Endothelial cell of umbilical vein (primary cell): Measurements from ENCODE around the gene ZNF248. TPM values are rescaled to one million over a fixed set of nuclear protein-coding genes. Genes with fewer than 3 reads are reported as not detected.

Experiments
- BruUV-seq: library from RNA; stranded (reverse); fragments of 400-500 nt; replicated peaks from 2 replicates; lab custom pipeline; 2021; lab: Mats Ljungman, UMichigan
- CTCF ChIA-PET: fragments of 300-600, 350-600 bp; sonication (Branson Sonifier 250); formaldehyde crosslinking; loops from one replicate; lab custom pipeline; 2021; ENCODE audit warnings: antibody characterized with exemption, inconsistent platforms; lab: Charles Lee
- POLR2A ChIA-PET: fragments of 300-600, 350-600 bp; sonication (Branson Sonifier 250); formaldehyde crosslinking; loops from one replicate; lab custom pipeline; 2021; ENCODE audit warnings: antibody characterized with exemption, inconsistent platforms; lab: Charles Lee
- DNase-seq: peaks from one replicate; pipeline ENCODE4 v3.0.0-alpha.2; 2011; ENCODE audit warnings: low read depth, low spot score
- FAIRE-seq: peaks from 2 replicates; lab custom pipeline; 2011; peaks lifted over from hg19 to GRCh38; lab: Jason Lieb, UNC
- H2AFZ ChIP-seq: 2 replicates; pipeline ENCODE4 v1.6.0; 2012; ENCODE audit warnings: low read depth, low read length, control low read depth, inconsistent platforms
- H3K27ac ChIP-seq: 2 replicates; pipeline ENCODE4 v1.5.1; 2011; ENCODE audit warnings: low read depth, mild to moderate bottlenecking, control low read depth, low read length, moderate library complexity; ENCODE audit not compliant: insufficient read depth
- H3K27me3 ChIP-seq, 2 experiments: 2 replicates each; pipeline versions ENCODE4 v1.6.0 to v1.6.1; 2011; ENCODE audit warnings: low read length in 2 of 2, mixed read lengths in 1 of 2; ENCODE audit not compliant: control insufficient read depth in 2 of 2, insufficient read depth in 2 of 2
- H3K36me3 ChIP-seq, 2 experiments: 2 replicates in 1 of 2; 3 replicates in 1 of 2; pipeline ENCODE4 v1.5.1; 2011; ENCODE audit warnings: low read length in 2 of 2, mild to moderate bottlenecking in 1 of 2, moderate library complexity in 1 of 2; ENCODE audit not compliant: control insufficient read depth in 2 of 2, insufficient read depth in 2 of 2; ENCODE audit errors: extremely low read depth in 1 of 2
- H3K4me1 ChIP-seq: 3 replicates; pipeline ENCODE4 v1.5.1; 2011; ENCODE audit warnings: mild to moderate bottlenecking, low read length; ENCODE audit not compliant: control insufficient read depth, insufficient read depth; ENCODE audit errors: extremely low read depth
- H3K4me2 ChIP-seq: 2 replicates; pipeline ENCODE4 v1.6.1; 2011; ENCODE audit warnings: low read length, control low read depth, mixed read lengths; ENCODE audit not compliant: insufficient read depth
- H3K4me3 ChIP-seq, 3 experiments: fragments of 200-600 bp in 1 of 3; sonication (generic), shearing (Covaris generic) in 1 of 3; replicated peaks in 1 of 3; 2 replicates each; pipeline ENCODE4 v1.5.1; 2011 to 2016; ENCODE audit warnings: control low read depth in 3 of 3, low read length in 3 of 3, mild to moderate bottlenecking in 2 of 3, inconsistent platforms in 1 of 3, low read depth in 1 of 3, moderate library complexity in 1 of 3; ENCODE audit not compliant: insufficient read depth in 1 of 3
- H3K79me2 ChIP-seq: 2 replicates; pipeline ENCODE4 v1.6.0; 2012; ENCODE audit warnings: low read length, inconsistent platforms; ENCODE audit not compliant: control insufficient read depth, insufficient read depth
- H3K9ac ChIP-seq: replicated peaks from 2 replicates; pipeline ENCODE3; 2011; ENCODE audit warnings: low read length, control low read depth; ENCODE audit not compliant: insufficient read depth; ENCODE audit errors: extremely low read depth
- H3K9me1 ChIP-seq: replicated peaks from 3 replicates; pipeline ENCODE4 v1.6.0; 2011; ENCODE audit warnings: mild to moderate bottlenecking, low read length; ENCODE audit not compliant: control insufficient read depth, insufficient read depth; ENCODE audit errors: extremely low read depth
- H3K9me3 ChIP-seq: replicated peaks from 2 replicates; pipeline ENCODE4 v1.5.1; 2012; ENCODE audit warnings: low read length, inconsistent platforms; ENCODE audit not compliant: control insufficient read depth, insufficient read depth
- H4K20me1 ChIP-seq: replicated peaks from 2 replicates; pipeline ENCODE3; 2011; ENCODE audit warnings: mild to moderate bottlenecking, low read length; ENCODE audit not compliant: control insufficient read depth, insufficient read depth; ENCODE audit errors: extremely low read depth
- EZH2 ChIP-seq: IDR thresholded peaks from 2 replicates; pipeline ENCODE4 v1.6.1; 2012; ENCODE audit warnings: borderline replicate concordance, low read depth, mild to moderate bottlenecking, moderate library complexity, low read length, inconsistent platforms; ENCODE audit not compliant: severe bottlenecking
- FOS ChIP-seq: IDR thresholded peaks from 2 replicates; pipeline ENCODE4 v1.6.1; 2011; ENCODE audit warnings: mild to moderate bottlenecking, low read length, moderate library complexity, borderline replicate concordance; ENCODE audit not compliant: insufficient read depth
- GATA2 ChIP-seq: IDR thresholded peaks from 2 replicates; pipeline ENCODE4 v1.7.0; 2011; ENCODE audit warnings: low read depth, mild to moderate bottlenecking, moderate library complexity, mixed read lengths, low read length; ENCODE audit not compliant: insufficient read length, insufficient read depth
- JUN ChIP-seq: IDR thresholded peaks from 2 replicates; pipeline ENCODE4 v1.6.1; 2011; ENCODE audit warnings: borderline replicate concordance, low read depth; ENCODE audit not compliant: insufficient read length, insufficient read depth
- MYC ChIP-seq: IDR thresholded peaks from one replicate; pipeline ENCODE4 v1.6.1; 2011; ENCODE audit warnings: mild to moderate bottlenecking, low read depth, low read length
- POLR2A ChIP-seq: IDR thresholded peaks from 2 replicates; pipeline ENCODE4 v1.6.1; 2012; ENCODE audit warnings: low read depth, mild to moderate bottlenecking, control low read depth, low read length
- POLR2AphosphoS5 ChIP-seq: IDR thresholded peaks from 2 replicates; pipeline ENCODE4 v1.6.1; 2012; ENCODE audit warnings: low read depth, mild to moderate bottlenecking, control low read depth, low read length, moderate library complexity; ENCODE audit not compliant: insufficient read depth
- dilution Hi-C: fragments of 300-500 bp; cut with MboI; formaldehyde crosslinking; loops from one replicate; pipeline ENCODE4 v1.15.0; 2019; ENCODE audit warnings: low sequenced_read_pairs; ENCODE audit not compliant: extremely low pct_ligation_motif_present
- intact Hi-C: fragments of 100-400 bp; cut with micrococcal nuclease; formaldehyde crosslinking; loops from one replicate; pipeline ENCODE4 v1.10.0; 2022
- polyA plus RNA-seq, 4 experiments: library from polyadenylated mRNA; depleted of rRNA in 3 of 4; stranded (reverse) in 3 of 4; unstranded in 1 of 4; fragments of >200 nt; gene quantifications; 2 replicates each; pipeline versions ENCODE4 v1.2.1 to v1.2.3, GENCODE V29; 2011 to 2012; ENCODE audit warnings: missing spikeins in 1 of 4
- total RNA-seq: library from RNA; stranded (reverse); gene quantifications from 2 replicates; pipeline ENCODE4 v1.2.3, GENCODE V29; 2021
- TF ChIP-seq, protein P1 (sequence below), 2 donors: IDR thresholded peaks; 1 replicate in 1 of 2; 2 replicates in 1 of 2; pipeline ENCODE4 v1.5.1; 2011; ENCODE audit warnings: low read length in 2 of 2, mild to moderate bottlenecking in 2 of 2, moderate library complexity in 2 of 2, control low read depth in 1 of 2, inconsistent platforms in 1 of 2, low read depth in 1 of 2; ENCODE audit not compliant: insufficient read depth in 1 of 2; ENCODE audit errors: extremely low read depth in 1 of 2
- TF ChIP-seq, protein P2 (sequence below): IDR thresholded peaks from 2 replicates; pipeline ENCODE4 v1.6.1; 2011; ENCODE audit not compliant: insufficient read depth, insufficient read length

Gene ZNF248
- total and polyA plus RNA-seq, 2 donors (not counting 3 experiments of a cell fraction or from before 2014, with no cell fraction given): 4.3 to 6.5 TPM

DNA sequence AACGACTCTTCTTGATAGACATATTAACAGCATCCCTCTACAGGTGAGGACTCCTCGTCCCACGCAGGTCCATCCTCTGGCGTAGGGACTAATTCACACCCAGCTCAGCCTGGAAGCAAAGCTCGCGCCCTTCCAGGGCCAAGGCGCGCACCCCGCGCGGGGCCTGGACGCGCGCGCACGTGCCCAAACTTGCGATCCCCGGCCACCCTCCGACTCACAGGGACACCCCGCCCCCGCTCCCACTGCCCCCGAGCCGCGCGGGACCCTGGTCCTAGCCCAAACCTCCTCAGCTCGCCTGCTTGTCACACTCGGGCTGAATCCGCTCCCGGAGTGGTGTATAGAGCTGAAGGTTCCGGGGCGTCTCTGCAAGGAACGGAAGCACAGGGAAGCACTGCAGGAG lies 76.9 kb downstream of the ZNF248 start:
- H3K36me3 ChIP-seq: no peaks in the 10 kb centered on the region
- H3K9me1 ChIP-seq: no peaks in the 10 kb centered on the region
- DNase-seq (no peak), FAIRE-seq (no peak)
- H3K4me2 ChIP-seq: no peak overlapping the region
- H3K27ac ChIP-seq: no peak overlapping the region
- no peaks in the 10 kb centered on the region for H4K20me1 ChIP-seq
- no TSS peak for BruUV-seq
- H3K9me3 ChIP-seq: peaks cover 2% of the 10 kb centered on the region
- H2AFZ ChIP-seq: no peak overlapping the region
- dilution Hi-C loops (no loop called here), intact Hi-C loops (no loop called here)
- H3K27me3 ChIP-seq: no peaks in the 10 kb centered on the region
- no peaks in the 10 kb centered on the region for H3K4me1 ChIP-seq
- ChIA-PET CTCF (no interaction called here), POLR2A (no interaction called here)
- H3K4me3 ChIP-seq: no peak overlapping the region
- no peak for TF ChIP-seq EZH2
- no peak for TF ChIP-seq MYC
- TF ChIP-seq, protein P1, sequence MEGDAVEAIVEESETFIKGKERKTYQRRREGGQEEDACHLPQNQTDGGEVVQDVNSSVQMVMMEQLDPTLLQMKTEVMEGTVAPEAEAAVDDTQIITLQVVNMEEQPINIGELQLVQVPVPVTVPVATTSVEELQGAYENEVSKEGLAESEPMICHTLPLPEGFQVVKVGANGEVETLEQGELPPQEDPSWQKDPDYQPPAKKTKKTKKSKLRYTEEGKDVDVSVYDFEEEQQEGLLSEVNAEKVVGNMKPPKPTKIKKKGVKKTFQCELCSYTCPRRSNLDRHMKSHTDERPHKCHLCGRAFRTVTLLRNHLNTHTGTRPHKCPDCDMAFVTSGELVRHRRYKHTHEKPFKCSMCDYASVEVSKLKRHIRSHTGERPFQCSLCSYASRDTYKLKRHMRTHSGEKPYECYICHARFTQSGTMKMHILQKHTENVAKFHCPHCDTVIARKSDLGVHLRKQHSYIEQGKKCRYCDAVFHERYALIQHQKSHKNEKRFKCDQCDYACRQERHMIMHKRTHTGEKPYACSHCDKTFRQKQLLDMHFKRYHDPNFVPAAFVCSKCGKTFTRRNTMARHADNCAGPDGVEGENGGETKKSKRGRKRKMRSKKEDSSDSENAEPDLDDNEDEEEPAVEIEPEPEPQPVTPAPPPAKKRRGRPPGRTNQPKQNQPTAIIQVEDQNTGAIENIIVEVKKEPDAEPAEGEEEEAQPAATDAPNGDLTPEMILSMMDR (IDR thresholded peaks at IDR 0.05; ENCODE audit: extremely low read depth in 1 of 2, insufficient read depth in 1 of 2, low read depth in 1 of 2, low read length in 2 of 2): no peak
- TF ChIP-seq POLR2AphosphoS5: no peak
- no peak for TF ChIP-seq GATA2
- no peak for TF ChIP-seq POLR2A
- TF ChIP-seq JUN: no peak
- TF ChIP-seq, protein P2, sequence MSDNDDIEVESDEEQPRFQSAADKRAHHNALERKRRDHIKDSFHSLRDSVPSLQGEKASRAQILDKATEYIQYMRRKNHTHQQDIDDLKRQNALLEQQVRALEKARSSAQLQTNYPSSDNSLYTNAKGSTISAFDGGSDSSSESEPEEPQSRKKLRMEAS: no peak
- TF ChIP-seq FOS: no peak
- no peak overlapping the region for H3K9ac ChIP-seq
- H3K79me2 ChIP-seq: no peaks in the 10 kb centered on the region
